GM18511 (cell line): ENCODE data around the gene LIMCH1.
"Not testable (repeated sequence)": the region's sequence is repeated elsewhere in the genome, so short reads cannot be mapped to it uniquely, and the experiment has no call there.

ENCODE experiments used
- ATAC-seq: cut with Tn5 transposase; IDR thresholded peaks from one replicate; pipeline ENCODE4 v1.9.1; 2021; ENCODE audit warnings: mild to moderate bottlenecking, moderate library complexity; ENCODE audit not compliant: unreplicated experiment

LIMCH1 gene

GRCh38 chr4:41668024-41668423 lies 130.1 kb downstream of the LIMCH1 start:
- ATAC-seq, result no peak

- ATAC-seq, result no peak
Observed at GRCh38 chr4:41670530-41670929, 132.6 kb downstream of the LIMCH1 start.

GRCh38 chr4:41670982-41671381 lies 133.0 kb downstream of the LIMCH1 start:
- ATAC-seq, result no peak

DNA sequence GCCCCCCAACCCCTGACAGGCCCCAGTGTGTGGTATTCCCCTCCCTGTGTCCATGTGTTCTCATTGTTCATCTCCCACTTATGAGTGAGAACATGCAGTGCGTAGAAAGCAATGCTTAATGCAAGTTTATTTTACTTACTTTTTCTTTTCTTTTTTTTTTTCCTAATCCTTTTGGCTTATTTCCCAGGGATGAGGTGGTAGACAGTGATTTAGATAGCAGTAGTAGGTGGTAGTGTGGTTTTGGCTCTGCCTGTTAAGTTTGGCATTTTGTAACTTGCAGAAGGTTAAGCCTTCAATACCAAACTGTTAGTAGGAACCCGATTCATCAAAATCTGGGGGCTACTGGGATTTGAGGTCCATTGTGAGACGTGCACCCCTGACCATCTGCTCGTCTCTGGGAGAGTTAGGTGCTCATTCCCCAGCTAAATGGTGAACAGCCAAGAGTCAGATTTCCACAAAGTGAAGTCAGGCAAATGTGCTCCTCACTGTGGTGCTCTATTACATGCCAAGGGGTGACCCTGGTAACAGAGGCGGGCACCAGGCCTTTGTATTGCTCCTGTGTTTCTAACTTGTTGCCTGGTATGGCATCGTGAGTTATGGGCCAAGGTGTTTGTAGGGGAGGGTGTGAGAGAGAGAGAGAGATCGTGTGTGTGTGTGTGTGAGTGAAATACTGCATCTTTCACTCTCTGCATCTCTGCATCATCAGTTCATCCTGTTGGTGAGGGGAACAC lies 140.3 kb downstream of the LIMCH1 start:
- ATAC-seq, result no peak

- no peak for ATAC-seq
Observed at GRCh38 chr4:41678951-41679350, 141.0 kb downstream of the LIMCH1 start.

GRCh38 chr4:41679991-41680390 lies 142.0 kb downstream of the LIMCH1 start:
- no peak for ATAC-seq

DNA sequence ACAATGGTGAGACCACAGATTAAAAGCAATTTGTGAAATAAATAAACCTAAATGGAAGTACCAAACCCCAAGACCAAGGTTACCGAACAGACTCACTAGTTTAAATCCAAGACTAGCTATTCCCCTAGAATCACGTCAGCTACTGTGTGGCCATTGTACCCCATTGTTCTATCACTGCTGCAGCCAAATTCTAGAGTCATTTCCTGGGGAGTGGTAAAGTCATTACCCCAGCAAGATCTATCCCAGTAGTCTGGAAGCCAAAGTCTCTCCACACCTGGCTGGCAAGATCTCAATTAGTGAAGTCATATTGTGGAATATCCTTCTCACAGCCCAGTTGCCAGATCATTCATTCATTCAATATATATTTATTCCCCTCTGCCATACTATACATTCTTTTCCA lies 143.1 kb downstream of the LIMCH1 start:
- no peak for ATAC-seq

GRCh38 chr4:41683326-41683725 lies 145.4 kb downstream of the LIMCH1 start:
- ATAC-seq, result no peak

DNA sequence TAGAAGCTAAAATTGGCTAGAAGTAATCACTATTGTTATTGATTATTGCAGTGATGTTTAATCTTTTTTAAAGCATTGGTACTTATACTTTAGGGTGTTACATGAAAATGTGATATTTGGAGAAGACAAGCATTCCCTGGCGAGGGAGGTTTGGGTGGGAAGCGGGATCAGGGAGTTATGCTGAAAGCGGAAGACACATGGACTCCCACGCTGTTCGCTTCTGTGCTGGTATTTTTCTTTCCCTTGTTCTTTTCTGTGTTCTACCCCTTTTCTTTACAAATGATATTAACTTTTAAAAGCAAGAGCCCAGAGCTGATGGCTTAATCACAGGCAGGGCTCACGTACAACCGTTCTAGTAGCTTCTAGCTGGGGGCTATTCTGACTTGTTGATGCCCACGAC lies 148.9 kb downstream of the LIMCH1 start:
- ATAC-seq, result no peak

- ATAC-seq, result no peak
Observed at GRCh38 chr4:41687971-41688370, 150.0 kb downstream of the LIMCH1 start.

DNA sequence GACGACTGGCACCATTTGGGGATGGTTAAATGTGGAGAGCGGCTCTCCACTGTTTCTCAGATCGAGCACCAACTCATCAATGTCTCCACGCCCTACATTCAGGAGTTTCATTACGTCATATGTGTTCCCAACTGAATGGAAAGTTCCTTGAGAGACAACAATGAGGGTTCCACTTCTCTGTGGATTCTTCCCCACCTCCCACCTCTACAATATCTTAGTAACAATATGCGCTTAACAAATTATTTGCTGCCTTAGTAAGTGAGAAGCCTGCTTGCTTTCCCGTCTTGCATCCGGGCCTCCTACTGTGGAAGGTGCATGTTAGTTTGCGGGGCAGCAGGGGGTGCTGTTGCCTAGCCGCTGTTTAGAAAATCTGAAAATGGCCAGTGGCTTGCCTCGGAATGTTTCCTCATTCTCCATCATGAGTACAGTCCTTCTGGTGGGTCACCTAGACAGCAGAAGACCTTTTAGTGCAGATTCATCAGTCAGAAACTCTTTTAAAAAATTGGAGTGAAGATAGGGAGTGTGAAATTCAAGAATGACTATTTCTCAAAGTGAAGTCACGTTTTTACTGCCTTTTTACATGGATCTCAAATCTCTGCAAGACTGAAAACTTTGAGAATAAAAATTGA lies 154.9 kb downstream of the LIMCH1 start:
- ATAC-seq, result peak; percentile 73

GRCh38 chr4:41693629-41694028 lies 155.7 kb downstream of the LIMCH1 start:
- no peak for ATAC-seq

GRCh38 chr4:41696131-41696530 lies 158.2 kb downstream of the LIMCH1 start:
- ATAC-seq, result no peak

- no peak for ATAC-seq
Observed at GRCh38 chr4:41696763-41697162, 158.8 kb downstream of the LIMCH1 start.

DNA sequence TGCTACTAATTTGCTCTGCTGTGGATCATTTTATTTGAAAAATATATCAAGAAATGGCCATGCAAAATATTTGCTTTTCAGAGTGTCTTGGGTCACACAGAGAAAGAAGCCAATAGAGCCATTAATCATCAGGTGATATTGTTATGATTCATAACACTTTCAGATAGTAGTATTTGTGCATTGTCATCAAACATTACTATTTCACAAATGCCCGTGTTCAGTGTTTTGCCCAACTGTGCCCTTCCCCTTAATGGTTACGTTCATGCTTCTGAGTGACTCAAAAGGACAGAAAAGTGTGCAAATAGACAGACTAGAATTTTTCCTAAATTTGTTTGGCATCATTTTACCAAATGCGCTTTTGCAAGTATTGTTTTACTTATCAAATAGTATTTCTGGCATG lies 164.0 kb downstream of the LIMCH1 start:
- no peak for ATAC-seq

DNA sequence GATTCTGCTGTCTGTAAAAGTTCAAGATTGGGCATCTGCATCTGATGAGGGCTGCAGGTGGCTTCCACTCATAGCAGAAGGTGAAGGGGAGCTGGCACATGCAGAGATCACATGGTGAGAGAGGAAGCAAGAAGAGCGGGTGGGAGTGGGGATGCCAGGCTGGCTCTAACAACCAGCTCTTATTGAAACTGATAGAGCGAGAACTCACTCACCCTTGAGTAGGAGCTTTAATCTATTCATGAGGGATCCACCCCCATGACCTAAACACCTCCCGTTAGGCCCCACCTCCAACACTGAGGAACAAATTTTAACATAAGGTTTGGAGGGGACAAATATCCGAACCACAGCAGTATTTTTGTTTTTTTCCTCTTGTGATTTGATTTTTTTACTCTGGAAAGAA lies 164.8 kb downstream of the LIMCH1 start:
- no peak for ATAC-seq

DNA sequence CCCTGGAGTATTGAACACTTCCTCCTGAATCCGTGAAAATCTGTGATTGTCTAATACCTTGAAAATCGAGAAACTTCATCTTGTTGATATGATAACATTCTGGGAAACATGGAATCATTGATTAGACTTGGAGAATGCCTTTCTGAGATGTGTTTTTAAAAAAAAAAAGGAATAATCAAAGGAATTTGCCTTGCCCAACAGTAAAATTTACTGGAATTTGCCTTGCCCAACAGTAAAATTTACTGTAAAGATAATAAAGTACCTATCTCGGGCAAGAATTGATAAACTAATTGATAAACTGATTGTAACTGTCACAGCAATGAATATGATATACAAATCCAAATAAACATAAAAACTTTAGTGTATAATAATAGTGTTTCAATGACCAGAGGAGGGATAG lies 165.8 kb downstream of the LIMCH1 start:
- ATAC-seq, result no peak

- ATAC-seq, result no peak
Observed at GRCh38 chr4:41709844-41710481, 172.0 kb downstream of the LIMCH1 start.

DNA sequence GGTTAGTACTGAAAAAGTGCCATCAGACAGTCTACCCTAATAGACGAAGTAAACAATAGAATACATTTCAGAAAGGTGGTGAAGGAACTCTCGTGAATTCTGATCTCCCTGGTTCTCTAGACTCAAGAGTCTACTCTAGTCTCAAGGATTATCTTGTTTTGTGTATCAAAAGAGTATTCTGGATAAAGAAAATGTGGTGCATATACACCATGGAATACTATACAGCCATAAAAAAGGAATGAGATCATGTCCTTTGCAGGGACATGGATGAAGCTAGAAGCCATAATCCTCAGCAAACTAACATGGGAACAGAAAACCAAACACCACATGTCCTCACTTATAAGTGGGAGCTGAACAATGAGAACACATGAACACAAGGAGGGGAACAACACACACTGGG lies 173.7 kb downstream of the LIMCH1 start:
- ATAC-seq, result not testable (repeated sequence)

- no peak for ATAC-seq
Observed at GRCh38 chr4:41712425-41712824, 174.5 kb downstream of the LIMCH1 start.

GRCh38 chr4:41713768-41714167 lies 175.8 kb downstream of the LIMCH1 start:
- ATAC-seq, result no peak

GRCh38 chr4:41714364-41715000 lies 176.5 kb downstream of the LIMCH1 start:
- no peak for ATAC-seq
